ENCODE results near the gene AP2B1.
"Not testable (repeated sequence)": the region's sequence is repeated elsewhere in the genome, so short reads cannot be mapped to it uniquely, and the experiment has no call there.

Gene AP2B1

GRCh38 chr17:35700150-35700549 lies 113.0 kb downstream of the AP2B1 start:
- no peak for DNase-seq (ENCODE audit: low read depth in 2 of 2)

GRCh38 chr17:35701491-35701890 lies 114.4 kb downstream of the AP2B1 start:
- DNase-seq (ENCODE audit: low read depth in 2 of 2) = no peak

- DNase-seq (ENCODE audit: low read depth in 2 of 2) = not testable (repeated sequence)
Measured at GRCh38 chr17:35703308-35703707, 116.2 kb downstream of the AP2B1 start.

GRCh38 chr17:35705230-35705629 lies 118.1 kb downstream of the AP2B1 start:
- DNase-seq (ENCODE audit: low read depth in 2 of 2) = no peak

- no peak for DNase-seq (ENCODE audit: low read depth in 2 of 2)
Measured at GRCh38 chr17:35705705-35706104, 118.6 kb downstream of the AP2B1 start.

GRCh38 chr17:35708149-35708548 lies 121.0 kb downstream of the AP2B1 start:
- DNase-seq (ENCODE audit: low read depth in 2 of 2) = no peak

- no peak for DNase-seq (ENCODE audit: low read depth in 2 of 2)
Measured at GRCh38 chr17:35708951-35709350, 121.8 kb downstream of the AP2B1 start.

GRCh38 chr17:35709874-35710273 lies 122.8 kb downstream of the AP2B1 start:
- DNase-seq (ENCODE audit: low read depth in 2 of 2) = no peak

GRCh38 chr17:35710950-35711349 lies 123.8 kb downstream of the AP2B1 start:
- DNase-seq (ENCODE audit: low read depth in 2 of 2) = no peak

- DNase-seq (ENCODE audit: low read depth in 2 of 2) = no peak
Measured at GRCh38 chr17:35713069-35713728, 126.1 kb downstream of the AP2B1 start.

GRCh38 chr17:35714988-35715387 lies 127.9 kb downstream of the AP2B1 start:
- DNase-seq (ENCODE audit: low read depth in 2 of 2) = no peak

- DNase-seq (ENCODE audit: low read depth in 2 of 2) = no peak
Measured at GRCh38 chr17:35715416-35715815, 128.3 kb downstream of the AP2B1 start.

GRCh38 chr17:35716173-35716572 lies 129.1 kb downstream of the AP2B1 start:
- DNase-seq (ENCODE audit: low read depth in 2 of 2) = no peak

- no peak for DNase-seq (ENCODE audit: low read depth in 2 of 2)
Measured at GRCh38 chr17:35716897-35717465, 129.9 kb downstream of the AP2B1 start.

GRCh38 chr17:35717475-35717874 lies 130.4 kb downstream of the AP2B1 start:
- no peak for DNase-seq (ENCODE audit: low read depth in 2 of 2)

GRCh38 chr17:35723735-35724134 lies 136.6 kb downstream of the AP2B1 start:
- DNase-seq (ENCODE audit: low read depth in 2 of 2) = no peak

- no peak for DNase-seq (ENCODE audit: low read depth in 2 of 2)
Measured at GRCh38 chr17:35725058-35725457, 137.9 kb downstream of the AP2B1 start.

GRCh38 chr17:35725802-35726126 lies 138.6 kb downstream of the AP2B1 start:
- no peak for DNase-seq (ENCODE audit: low read depth in 2 of 2)

- DNase-seq (ENCODE audit: low read depth in 2 of 2) = no peak
Measured at GRCh38 chr17:35726127-35726952, 139.2 kb downstream of the AP2B1 start.

- no peak for DNase-seq (ENCODE audit: low read depth in 2 of 2)
Measured at GRCh38 chr17:35726953-35727460, 139.9 kb downstream of the AP2B1 start.

GRCh38 chr17:35727635-35728034 lies 140.5 kb downstream of the AP2B1 start:
- DNase-seq (ENCODE audit: low read depth in 2 of 2) = no peak

GRCh38 chr17:35728551-35728950 lies 141.4 kb downstream of the AP2B1 start:
- DNase-seq (ENCODE audit: low read depth in 2 of 2) = no peak

GRCh38 chr17:35729405-35729833 lies 142.3 kb downstream of the AP2B1 start:
- no peak for DNase-seq (ENCODE audit: low read depth in 2 of 2)

All from stimulated activated CD4-positive, alpha-beta T cell treated with anti-CD3 and anti-CD28 coated beads, Interleukin-12 subunit alpha, Interleukin-12 subunit beta, amount 100 ng/mL, for 24 hours (primary cell).